Kidney epithelial cell (primary cell): ENCODE data around the gene DOCK10. TPM values are rescaled to one million over a fixed set of nuclear protein-coding genes. Genes with fewer than 3 reads are reported as not detected.
"Not testable (repeated sequence)": the region's sequence is repeated elsewhere in the genome, so short reads cannot be mapped to it uniquely, and the experiment has no call there.

Experiments
- DNase-seq: peaks from one replicate; pipeline ENCODE4 v3.0.0-alpha.2; 2010; ENCODE audit warnings: low read depth
- H3K27me3 ChIP-seq: 2 replicates; pipeline ENCODE4 v1.6.0; 2011; ENCODE audit warnings: low read length; ENCODE audit not compliant: control insufficient read depth, insufficient read depth
- H3K36me3 ChIP-seq: 2 replicates; pipeline ENCODE4 v1.5.1; 2011; ENCODE audit warnings: low read length; ENCODE audit not compliant: control insufficient read depth, insufficient read depth
- H3K4me3 ChIP-seq: 2 replicates; pipeline ENCODE4 v1.5.1; 2011; ENCODE audit warnings: low read depth, mild to moderate bottlenecking, control low read depth, low read length
- CTCF ChIP-seq: IDR thresholded peaks from 2 replicates; pipeline ENCODE4 v1.5.1; 2011; ENCODE audit warnings: mild to moderate bottlenecking, moderate library complexity, low read length, control low read depth, inconsistent platforms; ENCODE audit not compliant: insufficient read depth, poor library complexity, severe bottlenecking
- total RNA-seq: library from RNA; depleted of rRNA; stranded (reverse); fragments of >200 nt; gene quantifications from 2 replicates; pipeline ENCODE4 v1.2.3, GENCODE V29; 2015

DOCK10 gene
- total RNA-seq, 1 donor from 2014 or later: 5.0 TPM

DNA sequence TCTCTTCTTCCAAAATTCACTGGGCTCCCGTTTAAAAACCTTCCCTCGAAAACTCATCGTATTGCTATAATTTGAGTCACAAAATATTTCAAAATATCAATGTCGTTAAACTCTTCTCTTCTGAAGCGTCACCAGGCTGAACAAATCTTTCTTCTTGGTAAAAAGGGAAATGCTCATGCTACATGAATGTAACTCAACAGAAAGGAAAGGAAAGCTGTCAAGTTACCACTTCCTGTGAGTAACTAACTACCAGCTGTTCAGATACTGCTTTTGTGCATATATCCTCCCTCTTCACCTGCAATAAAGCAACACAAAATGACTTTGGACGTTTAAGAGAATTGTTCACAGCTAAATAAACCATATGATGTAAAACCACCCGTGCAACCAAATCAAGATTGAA is 95.4 kb downstream of the DOCK10 start:
- Histone ChIP-seq H3K27me3 (no peaks in the 10 kb centered on the region), H3K4me3 (no peak overlapping the region), H3K36me3 (no peaks in the 10 kb centered on the region)
- DNase-seq: no peak
- no peak for TF ChIP-seq CTCF

DNA sequence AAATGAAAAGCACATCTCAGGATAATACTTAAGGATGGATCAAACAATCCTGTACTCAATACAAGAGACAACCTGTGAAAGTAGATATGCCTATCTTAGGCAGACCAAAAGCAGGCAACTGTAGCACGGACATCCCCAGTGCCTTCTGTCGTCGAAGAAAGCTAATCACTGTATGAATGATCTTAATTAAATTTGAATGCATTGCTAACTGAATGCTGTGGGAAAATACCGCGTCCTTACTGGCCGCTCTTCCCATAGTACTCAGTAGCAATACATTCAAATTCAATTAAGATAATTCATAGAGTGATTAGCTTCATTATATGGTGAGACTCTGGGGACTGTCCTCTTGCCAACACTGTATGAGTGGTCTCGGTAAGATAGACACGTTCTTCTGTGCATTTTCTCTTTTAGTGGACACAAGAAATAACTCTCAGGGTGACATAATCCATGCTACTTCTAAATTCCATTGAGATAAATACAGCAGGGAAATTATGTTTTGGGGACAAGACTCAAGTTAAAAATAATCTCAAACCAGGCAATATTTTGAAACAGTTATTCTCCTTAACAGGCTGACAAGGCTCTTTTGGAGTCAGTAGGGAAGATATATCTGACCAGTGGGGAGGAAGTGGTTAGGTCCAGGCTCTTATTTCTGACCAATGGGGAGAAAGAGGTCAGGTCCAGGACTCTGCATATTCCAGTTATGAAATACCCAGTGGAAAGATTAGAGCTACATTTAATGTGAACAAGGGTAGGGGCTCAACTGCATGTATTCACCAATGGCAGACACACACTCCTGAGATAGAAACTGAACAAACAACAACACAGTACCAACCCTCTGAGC is 97.3 kb downstream of the DOCK10 start:
- H3K36me3 ChIP-seq: no peaks in the 10 kb centered on the region
- no peaks in the 10 kb centered on the region for H3K27me3 ChIP-seq
- no peak for DNase-seq
- TF ChIP-seq CTCF: no peak
- H3K4me3 ChIP-seq: no peak overlapping the region

GRCh38 chr2:224943601-224944041 is 98.6 kb downstream of the DOCK10 start:
- not testable (repeated sequence) for H3K27me3 ChIP-seq, H3K4me3 ChIP-seq, DNase-seq, H3K36me3 ChIP-seq

- no peak for DNase-seq
- no peaks in the 10 kb centered on the region for H3K36me3 ChIP-seq
Observed at GRCh38 chr2:224941960-224942359, 100.3 kb downstream of the DOCK10 start.

DNA sequence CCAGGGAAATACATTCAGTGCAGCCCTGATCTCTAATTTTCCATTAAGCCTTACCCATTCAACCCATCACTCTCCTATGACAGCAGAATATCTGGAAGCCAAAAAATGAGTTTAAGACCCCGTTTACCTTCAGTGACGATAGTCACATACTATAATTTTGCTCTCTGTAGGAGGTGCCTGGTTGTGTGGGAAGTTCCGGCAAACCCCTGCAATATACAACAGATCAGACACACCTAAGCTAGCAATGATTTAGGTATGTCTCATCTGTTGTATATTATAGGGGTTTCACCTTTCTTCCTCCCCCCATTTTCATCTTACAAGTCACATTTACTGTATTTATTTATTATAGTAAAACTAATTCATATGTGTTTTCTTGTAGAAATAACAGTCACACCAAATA is 101.7 kb downstream of the DOCK10 start:
- Histone ChIP-seq H3K36me3 (no peaks in the 10 kb centered on the region), H3K27me3 (no peaks in the 10 kb centered on the region), H3K4me3 (no peak overlapping the region)
- no peak for DNase-seq
- TF ChIP-seq CTCF: no peak

More at GRCh38 chr2:224941960-224942359, 100.3 kb downstream of the DOCK10 start:
- no peak overlapping the region for H3K4me3 ChIP-seq
- no peak for TF ChIP-seq CTCF
- H3K27me3 ChIP-seq: no peaks in the 10 kb centered on the region

DNA sequence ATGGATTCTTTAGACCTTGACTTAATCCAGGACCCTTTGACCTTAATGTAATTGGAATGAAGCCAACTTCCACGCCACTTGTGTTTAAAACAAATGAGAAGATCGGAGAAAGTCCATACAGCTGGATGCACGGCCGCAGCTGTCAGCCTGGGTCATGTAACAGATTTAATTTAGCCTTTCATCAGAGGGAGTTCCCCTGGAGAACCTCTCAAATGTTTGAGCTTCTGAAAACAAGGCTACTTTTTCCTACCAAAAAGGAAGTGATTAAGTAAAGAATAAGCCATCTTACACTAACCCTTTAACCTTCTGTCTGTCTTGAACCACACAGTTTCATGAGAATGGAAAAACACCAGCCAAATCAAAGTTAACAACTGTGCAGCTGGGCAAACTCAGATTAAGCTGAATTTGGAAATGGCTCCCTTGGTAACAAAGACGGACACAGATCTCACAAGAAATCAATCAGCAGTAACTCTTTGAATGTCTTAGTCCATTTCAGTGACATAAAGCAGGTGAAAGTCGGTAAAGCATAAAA is 103.6 kb downstream of the DOCK10 start:
- Histone ChIP-seq H3K4me3 (no peak overlapping the region), H3K36me3 (no peaks in the 10 kb centered on the region), H3K27me3 (no peaks in the 10 kb centered on the region)
- no peak for DNase-seq
- no peak for TF ChIP-seq CTCF
